Tibial artery (tissue), 4 donors: ENCODE data around the gene FAM76A.

Experiments
- DNase-seq, 2 donors: peaks; one replicate each; pipeline ENCODE4 v3.0.0-alpha.2; 2019
- H3K27ac ChIP-seq, 2 donors: fragments of 200-600 bp; sonication (generic) in 1 of 2; 1 replicate in 1 of 2; 2 replicates in 1 of 2; pipeline ENCODE4 v1.5.1; 2018 to 2019; ENCODE audit warnings: mild to moderate bottlenecking in 1 of 2
- H3K27me3 ChIP-seq, 2 donors: fragments of 200-600 bp; sonication (generic) in 1 of 2; one replicate each; pipeline versions ENCODE4 v1.5.1 to v1.6.0; 2016 to 2019
- H3K36me3 ChIP-seq, 3 donors: fragments of 200-600 bp; sonication (generic) in 2 of 3; one replicate each; pipeline ENCODE4 v1.5.1; 2016 to 2019; ENCODE audit warnings: mild to moderate bottlenecking in 2 of 3
- H3K4me1 ChIP-seq, 4 donors: fragments of 200-600 bp; sonication (generic) in 2 of 4; 1 replicate in 3 of 4; 2 replicates in 1 of 4; pipeline ENCODE4 v1.5.1; 2016 to 2019
- H3K4me3 ChIP-seq, 2 donors: fragments of 200-600 bp; sonication (generic) in 1 of 2; 1 replicate in 1 of 2; 2 replicates in 1 of 2; pipeline ENCODE4 v1.5.1; 2018 to 2019; ENCODE audit warnings: mild to moderate bottlenecking in 2 of 2
- H3K9me3 ChIP-seq, 3 donors: fragments of 200-600 bp; sonication (generic) in 1 of 3; one replicate each; pipeline ENCODE4 v1.5.1; 2016 to 2019
- intact Hi-C: fragments of 100-400 bp; cut with DNase I; formaldehyde crosslinking; loops from one replicate; pipeline ENCODE4 v1.15.0; 2023; ENCODE audit warnings: low total_unique reads
- TF ChIP-seq, protein P1 (sequence below), 2 experiments: fragments of 200-600 bp in 1 of 2; fragments of 450-650 bp in 1 of 2; IDR thresholded peaks; one replicate each; pipeline ENCODE4 v1.5.1; 2017 to 2019; ENCODE audit warnings: antibody characterized with exemption in 2 of 2, mild to moderate bottlenecking in 1 of 2, moderate library complexity in 1 of 2

Gene FAM76A

DNA sequence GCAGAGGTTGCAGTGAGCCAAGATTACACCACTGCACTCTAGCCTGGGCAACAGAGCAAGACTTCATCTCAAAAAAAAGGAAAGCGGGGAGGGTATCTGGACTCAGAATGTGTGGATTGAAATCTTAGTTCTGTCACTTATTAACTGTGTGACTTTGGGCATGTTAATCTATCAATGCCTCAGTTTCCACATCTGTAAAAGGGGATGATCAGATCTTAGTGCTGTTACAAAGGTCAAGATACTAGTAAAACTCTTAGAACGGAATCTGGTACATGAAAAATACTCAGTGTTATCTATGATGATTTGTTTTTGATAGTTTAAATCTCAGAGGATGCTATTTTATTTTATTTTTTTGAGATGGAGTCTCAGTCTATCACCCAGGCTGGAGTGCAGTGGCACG lies 10.5 kb downstream of the FAM76A start:
- H3K9me3 ChIP-seq = no peaks in the 10 kb centered on the region
- H3K36me3 ChIP-seq = peaks cover 51 to 91% (median 86%) of the 10 kb centered on the region in 3 donors
- TF ChIP-seq, protein P1, sequence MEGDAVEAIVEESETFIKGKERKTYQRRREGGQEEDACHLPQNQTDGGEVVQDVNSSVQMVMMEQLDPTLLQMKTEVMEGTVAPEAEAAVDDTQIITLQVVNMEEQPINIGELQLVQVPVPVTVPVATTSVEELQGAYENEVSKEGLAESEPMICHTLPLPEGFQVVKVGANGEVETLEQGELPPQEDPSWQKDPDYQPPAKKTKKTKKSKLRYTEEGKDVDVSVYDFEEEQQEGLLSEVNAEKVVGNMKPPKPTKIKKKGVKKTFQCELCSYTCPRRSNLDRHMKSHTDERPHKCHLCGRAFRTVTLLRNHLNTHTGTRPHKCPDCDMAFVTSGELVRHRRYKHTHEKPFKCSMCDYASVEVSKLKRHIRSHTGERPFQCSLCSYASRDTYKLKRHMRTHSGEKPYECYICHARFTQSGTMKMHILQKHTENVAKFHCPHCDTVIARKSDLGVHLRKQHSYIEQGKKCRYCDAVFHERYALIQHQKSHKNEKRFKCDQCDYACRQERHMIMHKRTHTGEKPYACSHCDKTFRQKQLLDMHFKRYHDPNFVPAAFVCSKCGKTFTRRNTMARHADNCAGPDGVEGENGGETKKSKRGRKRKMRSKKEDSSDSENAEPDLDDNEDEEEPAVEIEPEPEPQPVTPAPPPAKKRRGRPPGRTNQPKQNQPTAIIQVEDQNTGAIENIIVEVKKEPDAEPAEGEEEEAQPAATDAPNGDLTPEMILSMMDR (IDR thresholded peaks at IDR 0.05) = no peak
- no peak for DNase-seq
- H3K27me3 ChIP-seq = no peaks in the 10 kb centered on the region
- intact Hi-C loops = no loop called here
- H3K4me1 ChIP-seq = no peaks in the 10 kb centered on the region
- no peak overlapping the region for H3K4me3 ChIP-seq
- H3K27ac ChIP-seq = no peak overlapping the region

DNA sequence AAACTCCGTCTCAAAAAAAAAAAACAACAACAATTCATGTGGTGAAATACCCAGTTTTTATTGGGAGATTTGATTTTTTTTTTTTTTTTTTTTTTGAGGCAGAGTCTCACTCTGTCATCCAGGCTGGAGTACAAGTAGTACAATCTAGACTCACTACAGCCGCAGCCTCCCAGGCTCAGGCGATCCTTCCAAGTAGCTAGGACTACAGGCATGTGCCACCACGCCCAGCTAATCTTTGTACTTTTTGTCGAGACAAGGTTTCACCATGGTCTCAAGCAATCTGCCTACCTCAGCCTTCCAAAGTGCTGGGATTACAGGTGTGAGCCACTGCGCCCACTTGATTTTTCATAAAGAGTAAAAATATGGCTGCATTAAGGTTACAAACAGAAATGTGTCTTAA lies 15.4 kb downstream of the FAM76A start:
- Histone ChIP-seq H3K36me3 (peaks cover 47 to 79% (median 66%) of the 10 kb centered on the region in 3 donors), H3K9me3 (no peaks in the 10 kb centered on the region), H3K4me3 (no peak overlapping the region), H3K4me1 (no peaks in the 10 kb centered on the region), H3K27ac (no peak overlapping the region), H3K27me3 (no peaks in the 10 kb centered on the region)
- intact Hi-C loops = no loop called here
- no peak for DNase-seq
- TF ChIP-seq, protein P1 (IDR thresholded peaks at IDR 0.05) = no peak

DNA sequence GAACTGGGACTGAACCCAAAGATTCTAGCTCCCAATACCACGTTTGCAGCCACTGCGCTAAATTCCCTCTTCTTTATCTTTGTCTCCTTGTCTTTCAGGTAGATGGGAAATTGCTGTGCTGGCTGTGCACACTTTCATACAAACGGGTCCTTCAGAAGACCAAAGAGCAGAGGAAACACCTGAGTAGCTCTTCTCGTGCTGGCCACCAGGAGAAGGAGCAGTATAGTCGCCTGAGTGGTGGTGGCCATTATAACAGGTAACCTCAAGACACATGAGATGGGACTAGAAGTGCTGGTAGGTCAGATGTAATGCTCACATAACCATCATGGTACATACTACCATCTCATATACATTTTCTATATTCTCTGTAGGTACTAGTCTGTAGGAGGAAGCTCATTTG lies 18.8 kb downstream of the FAM76A start:
- DNase-seq = no peak
- Histone ChIP-seq H3K4me1 (no peaks in the 10 kb centered on the region), H3K27ac (no peak overlapping the region), H3K9me3 (no peaks in the 10 kb centered on the region), H3K27me3 (no peaks in the 10 kb centered on the region), H3K36me3 (peaks cover 58 to 81% (median 62%) of the 10 kb centered on the region in 3 donors), H3K4me3 (no peak overlapping the region)
- intact Hi-C loops = no loop called here
- TF ChIP-seq, protein P1 (IDR thresholded peaks at IDR 0.05) = no peak

DNA sequence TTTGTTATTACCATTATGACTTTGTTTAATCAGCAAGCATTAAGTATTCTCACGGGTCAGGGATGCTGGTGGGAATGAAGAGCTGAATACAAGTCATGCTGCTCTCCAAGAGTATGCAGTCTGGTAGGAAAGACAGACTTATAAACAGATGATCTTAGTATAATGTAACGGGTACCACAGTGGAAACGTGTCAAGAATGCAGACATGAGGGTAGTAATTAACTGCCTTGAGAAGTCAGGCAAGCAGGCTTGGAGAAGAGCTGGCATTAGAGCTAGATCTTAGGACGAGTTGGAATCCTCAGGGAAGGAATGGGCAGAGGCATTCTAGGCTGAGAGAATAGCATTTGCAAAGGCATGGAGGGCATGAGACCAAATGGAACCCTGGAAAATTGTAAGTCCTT lies 19.7 kb downstream of the FAM76A start:
- no peak overlapping the region for H3K27ac ChIP-seq
- H3K27me3 ChIP-seq = no peaks in the 10 kb centered on the region
- peaks cover 63 to 81% (median 63%) of the 10 kb centered on the region in 3 donors for H3K36me3 ChIP-seq
- no peak for DNase-seq
- TF ChIP-seq, protein P1 (IDR thresholded peaks at IDR 0.05) = no peak
- intact Hi-C loops = no loop called here
- H3K4me3 ChIP-seq = no peak overlapping the region
- H3K4me1 ChIP-seq = no peaks in the 10 kb centered on the region
- H3K9me3 ChIP-seq = no peaks in the 10 kb centered on the region

DNA sequence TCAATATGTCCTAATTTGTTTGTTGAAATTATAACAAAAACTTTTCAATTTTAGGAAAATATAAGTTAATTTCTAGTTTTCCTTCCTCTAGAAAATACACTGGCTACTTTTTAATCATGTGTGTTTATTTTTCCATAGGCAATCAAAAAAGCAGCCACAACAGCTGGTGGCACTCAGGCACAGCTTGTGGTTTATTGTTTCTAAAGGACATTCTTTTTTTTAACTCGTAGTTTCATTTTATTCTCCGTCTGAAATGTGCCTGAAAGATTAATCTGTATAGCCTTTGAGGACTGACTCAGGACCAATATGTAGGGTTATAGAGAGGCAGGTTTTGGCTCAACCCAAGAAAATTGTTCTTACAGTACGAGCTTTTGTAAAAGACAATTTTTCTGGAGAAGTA lies 26.6 kb downstream of the FAM76A start:
- no peak overlapping the region for H3K27ac ChIP-seq
- H3K9me3 ChIP-seq = no peaks in the 10 kb centered on the region
- no peak overlapping the region for H3K4me3 ChIP-seq
- peaks cover 37 to 93% (median 56%) of the 10 kb centered on the region in 3 donors for H3K36me3 ChIP-seq
- no peaks in the 10 kb centered on the region for H3K27me3 ChIP-seq
- intact Hi-C loops = no loop called here
- no peak for DNase-seq
- TF ChIP-seq, protein P1 (IDR thresholded peaks at IDR 0.05) = no peak
- H3K4me1 ChIP-seq = no peaks in the 10 kb centered on the region

DNA sequence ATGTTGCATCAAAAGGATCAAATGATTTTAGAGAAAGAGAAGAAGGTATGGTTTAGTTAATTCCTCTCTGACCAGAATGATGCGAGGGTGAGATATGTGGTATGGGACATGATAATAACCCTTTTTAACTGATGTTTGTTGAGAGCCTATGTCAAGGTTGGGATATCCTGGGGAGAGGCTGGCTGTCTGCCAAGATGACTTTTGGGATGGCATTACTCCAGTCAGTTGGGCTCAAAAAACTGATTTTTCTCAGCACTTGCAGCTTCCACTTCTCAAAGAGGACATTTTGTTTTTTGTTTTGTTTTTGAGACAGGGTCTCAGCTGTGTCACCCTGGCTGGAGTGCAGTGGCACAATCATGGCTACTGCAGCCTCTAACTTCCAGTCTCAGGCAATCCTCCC lies 29.5 kb downstream of the FAM76A start:
- DNase-seq = no peak
- Histone ChIP-seq H3K27ac (no peak overlapping the region), H3K27me3 (no peaks in the 10 kb centered on the region), H3K36me3 (peaks cover 33 to 95% (median 63%) of the 10 kb centered on the region in 3 donors), H3K4me3 (no peak overlapping the region), H3K4me1 (no peaks in the 10 kb centered on the region), H3K9me3 (no peaks in the 10 kb centered on the region)
- TF ChIP-seq, protein P1 (IDR thresholded peaks at IDR 0.05) = no peak
- intact Hi-C loops = no loop called here
